ENCODE measurements around the gene MEGF6.

DNA sequence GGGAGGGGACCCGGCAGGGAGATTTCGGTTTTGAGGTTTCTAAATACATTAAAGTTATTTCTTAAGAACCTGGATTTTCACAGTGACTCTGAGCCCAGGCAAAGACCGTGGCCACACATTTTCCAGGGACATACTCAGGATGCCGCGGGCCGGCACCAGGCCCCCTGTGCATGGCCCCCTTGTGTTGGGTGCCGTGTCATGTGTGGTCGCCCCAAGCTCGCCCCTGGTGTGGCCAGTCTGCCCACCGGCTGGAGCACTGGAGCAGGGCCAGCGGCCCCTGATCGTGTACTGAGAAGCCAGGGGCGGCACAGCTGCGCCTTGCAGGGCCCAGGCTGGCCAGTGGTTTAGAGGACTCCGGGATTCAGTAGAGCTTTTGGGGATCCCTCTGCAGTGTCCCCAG, 130.3 kb downstream of the MEGF6 start:
- TF ChIP-seq, protein P1, sequence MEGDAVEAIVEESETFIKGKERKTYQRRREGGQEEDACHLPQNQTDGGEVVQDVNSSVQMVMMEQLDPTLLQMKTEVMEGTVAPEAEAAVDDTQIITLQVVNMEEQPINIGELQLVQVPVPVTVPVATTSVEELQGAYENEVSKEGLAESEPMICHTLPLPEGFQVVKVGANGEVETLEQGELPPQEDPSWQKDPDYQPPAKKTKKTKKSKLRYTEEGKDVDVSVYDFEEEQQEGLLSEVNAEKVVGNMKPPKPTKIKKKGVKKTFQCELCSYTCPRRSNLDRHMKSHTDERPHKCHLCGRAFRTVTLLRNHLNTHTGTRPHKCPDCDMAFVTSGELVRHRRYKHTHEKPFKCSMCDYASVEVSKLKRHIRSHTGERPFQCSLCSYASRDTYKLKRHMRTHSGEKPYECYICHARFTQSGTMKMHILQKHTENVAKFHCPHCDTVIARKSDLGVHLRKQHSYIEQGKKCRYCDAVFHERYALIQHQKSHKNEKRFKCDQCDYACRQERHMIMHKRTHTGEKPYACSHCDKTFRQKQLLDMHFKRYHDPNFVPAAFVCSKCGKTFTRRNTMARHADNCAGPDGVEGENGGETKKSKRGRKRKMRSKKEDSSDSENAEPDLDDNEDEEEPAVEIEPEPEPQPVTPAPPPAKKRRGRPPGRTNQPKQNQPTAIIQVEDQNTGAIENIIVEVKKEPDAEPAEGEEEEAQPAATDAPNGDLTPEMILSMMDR (IDR thresholded peaks at IDR 0.05; ENCODE audit: low read depth, low read length) = no peak
- no peak for TF ChIP-seq EZH2phosphoT487 (IDR thresholded peaks at IDR 0.05; ENCODE audit: low read depth)

All from OCI-LY3 (cell line).